ENCODE results near the gene ASCL5.

DNA sequence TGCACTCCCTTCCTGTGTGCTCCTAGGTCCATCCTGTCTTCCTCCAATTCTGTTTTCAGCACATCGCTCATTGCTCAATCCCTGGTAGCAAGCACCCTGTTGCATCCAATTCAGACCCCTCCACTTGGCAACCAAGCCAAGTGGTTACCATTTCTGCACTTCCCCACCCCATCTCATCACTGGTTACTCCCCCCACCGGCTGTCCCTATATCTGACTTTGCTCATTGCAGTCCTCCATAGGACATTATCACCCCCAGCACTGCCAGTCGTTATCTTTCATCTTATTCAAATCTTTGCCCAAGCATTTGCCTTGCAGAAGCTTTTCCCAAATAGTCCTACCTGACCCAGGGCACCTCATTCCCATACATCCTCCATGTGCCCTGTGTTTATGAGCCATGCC lies 29.4 kb upstream of the ASCL5 start:
- TF ChIP-seq POLR2AphosphoS5 (IDR thresholded peaks at IDR 0.05) (no peak), POLR2A (IDR thresholded peaks at IDR 0.05) (no peak)
- TF ChIP-seq, protein P1, sequence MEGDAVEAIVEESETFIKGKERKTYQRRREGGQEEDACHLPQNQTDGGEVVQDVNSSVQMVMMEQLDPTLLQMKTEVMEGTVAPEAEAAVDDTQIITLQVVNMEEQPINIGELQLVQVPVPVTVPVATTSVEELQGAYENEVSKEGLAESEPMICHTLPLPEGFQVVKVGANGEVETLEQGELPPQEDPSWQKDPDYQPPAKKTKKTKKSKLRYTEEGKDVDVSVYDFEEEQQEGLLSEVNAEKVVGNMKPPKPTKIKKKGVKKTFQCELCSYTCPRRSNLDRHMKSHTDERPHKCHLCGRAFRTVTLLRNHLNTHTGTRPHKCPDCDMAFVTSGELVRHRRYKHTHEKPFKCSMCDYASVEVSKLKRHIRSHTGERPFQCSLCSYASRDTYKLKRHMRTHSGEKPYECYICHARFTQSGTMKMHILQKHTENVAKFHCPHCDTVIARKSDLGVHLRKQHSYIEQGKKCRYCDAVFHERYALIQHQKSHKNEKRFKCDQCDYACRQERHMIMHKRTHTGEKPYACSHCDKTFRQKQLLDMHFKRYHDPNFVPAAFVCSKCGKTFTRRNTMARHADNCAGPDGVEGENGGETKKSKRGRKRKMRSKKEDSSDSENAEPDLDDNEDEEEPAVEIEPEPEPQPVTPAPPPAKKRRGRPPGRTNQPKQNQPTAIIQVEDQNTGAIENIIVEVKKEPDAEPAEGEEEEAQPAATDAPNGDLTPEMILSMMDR (IDR thresholded peaks at IDR 0.05): no peak
